Heart right ventricle (tissue), 16 donors: ENCODE data around the gene UAP1. TPM values are rescaled to one million over a fixed set of nuclear protein-coding genes. Genes with fewer than 3 reads are reported as not detected.

Source experiments
- ATAC-seq, 8 donors: fragments of 200-7000 bp; cut with Tn5 transposase; one replicate each; pipeline ENCODE4 v1.9.1; 2020; ENCODE audit warnings: mild to moderate bottlenecking in 8 of 8, moderate library complexity in 8 of 8, moderate number of reproducible peaks in 1 of 8
- DNase-seq, 2 donors: peaks; one replicate each; pipeline ENCODE4 v3.0.0-alpha.2; 2020
- H3K27ac ChIP-seq, 10 donors: fragments of 200-600 bp; sonication (generic) in 2 of 10; one replicate each; pipeline versions ENCODE4 v1.5.0 to v1.8.0; 2020 to 2022; ENCODE audit warnings: mild to moderate bottlenecking in 3 of 10
- H3K27me3 ChIP-seq, 7 donors: fragments of 200-600 bp; one replicate each; pipeline ENCODE4 v1.8.0; 2021 to 2022; ENCODE audit warnings: mild to moderate bottlenecking in 2 of 7
- H3K36me3 ChIP-seq, 9 donors: fragments of 200-600 bp; sonication (generic) in 1 of 9; one replicate each; pipeline versions ENCODE4 v1.5.0 to v1.8.0; 2020 to 2022; ENCODE audit warnings: mild to moderate bottlenecking in 2 of 9
- H3K4me1 ChIP-seq, 9 donors: fragments of 200-600 bp; sonication (generic) in 1 of 9; one replicate each; pipeline versions ENCODE4 v1.5.0 to v1.8.0; 2020 to 2022; ENCODE audit warnings: mild to moderate bottlenecking in 4 of 9
- H3K4me3 ChIP-seq, 10 donors: fragments of 200-600 bp; sonication (generic) in 2 of 10; one replicate each; pipeline versions ENCODE4 v1.5.0 to v1.8.0; 2020 to 2022; ENCODE audit warnings: mild to moderate bottlenecking in 7 of 10, moderate library complexity in 2 of 10
- H3K9me3 ChIP-seq, 11 donors: fragments of 200-600 bp in 10 of 11; sonication (generic) in 2 of 11; one replicate each; pipeline versions ENCODE4 v1.5.0 to v1.8.0; 2013 to 2022; ENCODE audit warnings: mild to moderate bottlenecking in 2 of 11, control low read depth in 1 of 11, moderate library complexity in 1 of 11
- WGBS, 2 donors: extraction: QIAGEN DNeasy Blood & Tissue Kit; methylation state at CpG; one replicate each; pipeline ENCODE4 v1.1.7; 2013; ENCODE audit warnings: inconsistent platforms in 1 of 2; 5-methylcytosine and 5-hydroxymethylcytosine counted together
- intact Hi-C, 10 donors: fragments of 100-400 bp; cut with DNase I; formaldehyde crosslinking; loops; one replicate each; pipeline versions ENCODE4 v1.11.1 to v1.14.2; 2022
- polyA plus RNA-seq, 2 donors: library from polyadenylated mRNA; stranded (reverse); fragments of 200-250 nt; gene quantifications; one replicate each; pipeline ENCODE4 v1.2.3, GENCODE V29; 2013
- total RNA-seq, 10 donors: library from RNA; stranded (reverse); fragmentation: NEBNext Ultra II Directional in 3 of 10; extraction: Animal tissue kit (Norgen Biotek cat#: 25700) in 3 of 10; gene quantifications; one replicate each; pipeline versions ENCODE4 v1.2.1 to v1.2.4, GENCODE V29; 2021 to 2023
- TF ChIP-seq, protein P1 (sequence below), 9 donors: fragments of 200-600 bp; sonication (generic) in 2 of 9; IDR thresholded peaks; one replicate each; pipeline versions ENCODE4 v1.5.0 to v1.8.0; 2021 to 2022; ENCODE audit warnings: antibody characterized with exemption in 9 of 9, mild to moderate bottlenecking in 5 of 9, moderate library complexity in 1 of 9
- donor health status: Arrhythmogenic right ventricular cardiomyopathy.
- donor health status: ischemic (EF 13 %, LVEDD 7.1; RV severe dilation, severe dysfunction).
- donor health status: healthy with polysubstance abuse.
- donor health status: DM: no; HTN: yes; CAD: no.
- donor health status: DM: no; HTN: no; CAD: no.
- donor health status: ischemic (EF 25% LVEDD 6.9; RV normal size, moderate dysfunction).
- donor health status: ischemic (EF 25% LVEDD 5.7; RV mildly dilated, moderate dysfunction).
- donor health status: healthy.
- donor health status: DM: yes; HTN: yes; CAD: no.
- donor health status: Ischemic cardiomyopathy.
- donor health status: ischemic (EF 35%, LVEDD 5.7; RV mildly dilated, moderate dysfunction).
- donor health status: nonischemic (EF 11% LVEDD 7.7; RV severe dilation, severe dysfunction).
- donor health status: DM: yes; HTN: yes; CAD: no.
- donor health status: PGD.
- donor health status: ischemic (EF 29% LVEDD 5.4; RV normal size, mild dysfunction).
- donor health status: nonischemic (EF 23%, LVEDD 6.1; RV moderate dilation, normal function).

Gene UAP1
- total and polyA plus RNA-seq, 12 donors: 14.6 to 48.6 (median 20.7) TPM

DNA sequence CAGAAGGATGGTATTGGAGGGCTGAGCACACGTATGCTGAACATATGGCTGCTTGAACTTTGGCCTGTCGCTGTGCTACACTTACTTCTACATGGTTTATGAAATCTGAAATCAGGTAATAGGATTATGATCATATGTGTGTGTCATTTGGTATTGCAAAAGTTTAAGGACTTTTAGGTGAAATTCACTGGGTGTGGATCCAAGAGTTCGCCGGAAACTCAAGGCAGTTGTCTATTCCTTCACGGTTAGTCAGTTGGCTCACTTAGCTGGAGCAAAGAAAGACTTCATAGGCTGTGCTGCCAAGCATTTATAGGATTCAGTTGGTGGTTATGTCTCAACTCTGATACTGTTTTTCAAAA, 927 bp downstream of the UAP1 start:
- peak overlapping the region; percentile 72 to 100 (median 98) for H3K27ac ChIP-seq
- ATAC-seq (no peak), DNase-seq (no peak)
- no peaks in the 10 kb centered on the region for H3K27me3 ChIP-seq
- H3K36me3 ChIP-seq: peaks cover 0 to 16% (median 5%) of the 10 kb centered on the region in 9 donors
- WGBS, 2 donors: 61 to 63% methylated on average over 5 of the region's 5 CpGs
- peaks cover 0 to 47% (median 21%) of the 10 kb centered on the region in 9 donors for H3K4me1 ChIP-seq
- TF ChIP-seq, protein P1, sequence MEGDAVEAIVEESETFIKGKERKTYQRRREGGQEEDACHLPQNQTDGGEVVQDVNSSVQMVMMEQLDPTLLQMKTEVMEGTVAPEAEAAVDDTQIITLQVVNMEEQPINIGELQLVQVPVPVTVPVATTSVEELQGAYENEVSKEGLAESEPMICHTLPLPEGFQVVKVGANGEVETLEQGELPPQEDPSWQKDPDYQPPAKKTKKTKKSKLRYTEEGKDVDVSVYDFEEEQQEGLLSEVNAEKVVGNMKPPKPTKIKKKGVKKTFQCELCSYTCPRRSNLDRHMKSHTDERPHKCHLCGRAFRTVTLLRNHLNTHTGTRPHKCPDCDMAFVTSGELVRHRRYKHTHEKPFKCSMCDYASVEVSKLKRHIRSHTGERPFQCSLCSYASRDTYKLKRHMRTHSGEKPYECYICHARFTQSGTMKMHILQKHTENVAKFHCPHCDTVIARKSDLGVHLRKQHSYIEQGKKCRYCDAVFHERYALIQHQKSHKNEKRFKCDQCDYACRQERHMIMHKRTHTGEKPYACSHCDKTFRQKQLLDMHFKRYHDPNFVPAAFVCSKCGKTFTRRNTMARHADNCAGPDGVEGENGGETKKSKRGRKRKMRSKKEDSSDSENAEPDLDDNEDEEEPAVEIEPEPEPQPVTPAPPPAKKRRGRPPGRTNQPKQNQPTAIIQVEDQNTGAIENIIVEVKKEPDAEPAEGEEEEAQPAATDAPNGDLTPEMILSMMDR (IDR thresholded peaks at IDR 0.05): no peak
- no peaks in the 10 kb centered on the region for H3K9me3 ChIP-seq
- peak overlapping the region; percentile 74 to 98 (median 92) for H3K4me3 ChIP-seq
- intact Hi-C loops: loop anchor here in 2 of 10 donors (5.0 to 10.0 kb wide), 2 partner anchors 65 to 68 kb away; partner anchors contain the start of gene UHMK1 (in 2 of the 2)

DNA sequence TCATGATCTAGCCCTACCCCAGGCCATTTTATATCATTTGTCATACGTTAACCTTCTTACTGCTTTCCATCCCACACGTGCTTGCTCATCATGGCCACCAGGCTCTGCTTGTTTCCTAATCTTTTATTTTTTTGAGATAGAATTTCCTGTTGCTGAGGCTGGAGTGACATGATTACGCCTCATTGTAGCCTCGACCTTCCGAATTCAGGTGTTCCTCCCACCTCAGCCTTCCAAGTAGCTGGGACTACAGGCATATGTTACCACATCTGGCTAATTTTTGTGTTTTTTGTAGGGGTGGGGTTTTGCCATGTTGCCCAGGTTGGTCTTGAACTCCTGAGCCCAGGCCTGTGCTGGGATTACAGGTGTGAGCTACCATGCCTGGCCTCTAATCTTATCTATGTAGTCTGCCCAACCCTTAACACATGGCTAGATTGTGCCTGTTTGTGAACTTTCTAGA, 3.3 kb downstream of the UAP1 start:
- Histone ChIP-seq H3K36me3 (peaks cover 0 to 37% (median 5%) of the 10 kb centered on the region in 9 donors), H3K9me3 (no peaks in the 10 kb centered on the region), H3K27me3 (no peaks in the 10 kb centered on the region), H3K27ac (no peak overlapping the region), H3K4me1 (peaks cover 0 to 47% (median 22%) of the 10 kb centered on the region in 9 donors), H3K4me3 (no peak overlapping the region)
- intact Hi-C loops: loop anchor here in 2 of 10 donors (5.0 to 10.0 kb wide), 2 partner anchors 67 to 70 kb away; partner anchors contain the start of gene UHMK1 (in 2 of the 2)
- ATAC-seq (no peak), DNase-seq (no peak)
- TF ChIP-seq, protein P1 (IDR thresholded peaks at IDR 0.05): no peak
- 80 to 81% methylated on average over 5 of the region's 5 CpGs for WGBS, 2 donors

DNA sequence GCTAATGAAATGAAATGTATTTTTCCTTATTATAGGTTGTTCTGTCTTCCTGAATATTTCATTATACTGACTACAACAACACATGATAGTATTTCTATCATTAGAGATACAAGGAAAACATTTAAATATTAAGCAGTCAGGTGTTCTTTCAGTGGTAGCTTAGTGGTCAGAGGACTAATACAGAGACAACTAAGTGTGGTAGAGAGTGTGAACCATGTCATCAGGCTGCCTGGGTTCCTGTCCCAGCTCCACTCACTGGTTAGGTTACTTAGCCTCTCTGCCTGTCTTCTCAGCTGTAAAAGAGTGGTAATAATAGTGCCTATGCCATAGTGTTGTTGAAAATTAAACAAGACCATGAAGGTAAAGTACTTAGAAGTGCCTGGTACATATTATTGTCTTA, 3.9 kb downstream of the UAP1 start:
- Histone ChIP-seq H3K9me3 (no peaks in the 10 kb centered on the region), H3K4me3 (no peak overlapping the region), H3K4me1 (peaks cover 0 to 42% (median 18%) of the 10 kb centered on the region in 9 donors), H3K27ac (no peak overlapping the region), H3K36me3 (peaks cover 0 to 37% (median 5%) of the 10 kb centered on the region in 9 donors), H3K27me3 (no peaks in the 10 kb centered on the region)
- no peak for ATAC-seq
- DNase-seq: no peak
- intact Hi-C loops: loop anchor here in 1 of 10 donors (10.0 kb wide), 1 partner anchor 71 kb away; the partner anchor contains the start of gene UHMK1
- TF ChIP-seq, protein P1 (IDR thresholded peaks at IDR 0.05): no peak

DNA sequence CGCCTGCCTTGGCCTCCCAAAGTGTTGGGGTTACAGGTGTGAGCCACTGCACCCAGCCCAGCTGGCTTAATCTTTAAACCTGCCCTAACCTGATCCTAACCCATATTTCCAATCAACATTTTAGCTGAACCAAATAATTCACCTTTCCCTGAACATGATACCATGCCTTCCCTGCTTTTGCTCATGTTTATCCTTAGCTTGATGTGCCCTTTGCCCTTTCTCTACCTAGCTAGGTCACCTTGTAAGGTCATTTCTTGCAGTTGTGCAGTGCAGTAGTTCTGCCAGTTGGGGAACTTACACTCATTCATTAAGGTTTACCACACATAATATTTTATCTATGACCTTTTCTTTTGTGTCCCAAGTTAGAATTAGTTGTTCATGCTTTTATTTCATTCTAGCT, 5.3 kb downstream of the UAP1 start:
- Histone ChIP-seq H3K4me3 (no peak overlapping the region), H3K27ac (no peak overlapping the region), H3K9me3 (no peaks in the 10 kb centered on the region), H3K4me1 (peaks cover 0 to 43% (median 19%) of the 10 kb centered on the region in 9 donors), H3K27me3 (no peaks in the 10 kb centered on the region), H3K36me3 (peaks cover 0 to 39% (median 5%) of the 10 kb centered on the region in 9 donors)
- intact Hi-C loops: loop anchor here in 1 of 10 donors (10.0 kb wide), 1 partner anchor 72 kb away; the partner anchor contains the start of gene UHMK1
- DNase-seq (no peak), ATAC-seq (no peak)
- TF ChIP-seq, protein P1 (IDR thresholded peaks at IDR 0.05): no peak
- 97 to 100% methylated on average over 1 of the region's 1 CpG for WGBS, 2 donors
